ENCODE data around the gene FBXW11.
A peak's percentile ranks its signal among the peaks of the same experiment; 100 is the strongest.

Gene FBXW11

GRCh38 chr5:171989276-171989675 is 17.2 kb downstream of the FBXW11 start:
- DNase-seq (ENCODE audit: low read depth), result peak; percentile 75

GRCh38 chr5:171986772-171987171 is 19.7 kb downstream of the FBXW11 start:
- H3K4me3 ChIP-seq (ENCODE audit: low read depth, low read length), result no peak overlapping the region
- no peak for TF ChIP-seq CTCF (IDR thresholded peaks at IDR 0.05; ENCODE audit: control insufficient read depth, extremely low read depth, insufficient read depth)
- DNase-seq (ENCODE audit: low read depth), result no peak

More at GRCh38 chr5:171989276-171989675, 17.2 kb downstream of the FBXW11 start:
- no peak for TF ChIP-seq CTCF (IDR thresholded peaks at IDR 0.05; ENCODE audit: control insufficient read depth, extremely low read depth, insufficient read depth)
- no peak overlapping the region for H3K4me3 ChIP-seq (ENCODE audit: low read depth, low read length)

DNA sequence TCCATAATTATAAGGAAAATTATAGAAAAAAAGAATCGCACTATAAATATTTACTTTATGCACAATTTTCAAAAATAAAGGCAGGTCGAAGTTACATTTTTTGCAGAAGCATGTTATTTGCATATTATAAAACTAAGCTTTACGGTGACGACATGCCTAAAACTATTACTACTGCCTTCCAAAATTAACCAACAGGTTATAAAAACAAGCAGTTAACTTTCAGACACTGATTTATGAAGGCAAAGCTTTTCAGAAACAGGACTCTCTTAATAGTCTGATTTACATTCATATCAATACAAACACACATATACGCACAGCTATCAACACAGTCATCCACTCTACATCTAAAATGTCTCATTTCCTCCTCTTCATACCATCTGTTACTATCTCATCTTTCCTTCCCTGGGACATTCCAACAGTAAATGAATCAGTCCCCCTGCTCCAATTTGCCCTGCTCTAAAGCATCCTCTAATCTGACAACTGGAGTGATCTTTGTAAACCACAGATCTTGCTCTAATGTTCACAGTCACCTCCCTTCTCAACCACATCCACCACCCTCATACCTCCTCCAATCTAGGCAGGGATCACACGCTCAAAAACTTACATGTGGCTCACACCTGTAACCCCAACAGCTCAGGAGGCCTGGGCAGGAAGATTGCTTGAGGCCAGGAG is 21.6 kb downstream of the FBXW11 start:
- TF ChIP-seq CTCF (IDR thresholded peaks at IDR 0.05; ENCODE audit: control insufficient read depth, extremely low read depth, insufficient read depth), result no peak
- no peak for DNase-seq (ENCODE audit: low read depth)
- H3K4me3 ChIP-seq (ENCODE audit: low read depth, low read length), result no peak overlapping the region

- H3K4me3 ChIP-seq (ENCODE audit: low read depth, low read length), result no peak overlapping the region
- TF ChIP-seq CTCF (IDR thresholded peaks at IDR 0.05; ENCODE audit: control insufficient read depth, extremely low read depth, insufficient read depth), result no peak
- DNase-seq (ENCODE audit: low read depth), result no peak
Measured at GRCh38 chr5:171981847-171982246, 24.6 kb downstream of the FBXW11 start.

- DNase-seq (ENCODE audit: low read depth), result no peak
- no peak for TF ChIP-seq CTCF (IDR thresholded peaks at IDR 0.05; ENCODE audit: control insufficient read depth, extremely low read depth, insufficient read depth)
- no peak overlapping the region for H3K4me3 ChIP-seq (ENCODE audit: low read depth, low read length)
Measured at GRCh38 chr5:171980792-171981191, 25.6 kb downstream of the FBXW11 start.

GRCh38 chr5:171979606-171980005 is 26.8 kb downstream of the FBXW11 start:
- no peak overlapping the region for H3K4me3 ChIP-seq (ENCODE audit: low read depth, low read length)
- no peak for TF ChIP-seq CTCF (IDR thresholded peaks at IDR 0.05; ENCODE audit: control insufficient read depth, extremely low read depth, insufficient read depth)
- DNase-seq (ENCODE audit: low read depth), result no peak

DNA sequence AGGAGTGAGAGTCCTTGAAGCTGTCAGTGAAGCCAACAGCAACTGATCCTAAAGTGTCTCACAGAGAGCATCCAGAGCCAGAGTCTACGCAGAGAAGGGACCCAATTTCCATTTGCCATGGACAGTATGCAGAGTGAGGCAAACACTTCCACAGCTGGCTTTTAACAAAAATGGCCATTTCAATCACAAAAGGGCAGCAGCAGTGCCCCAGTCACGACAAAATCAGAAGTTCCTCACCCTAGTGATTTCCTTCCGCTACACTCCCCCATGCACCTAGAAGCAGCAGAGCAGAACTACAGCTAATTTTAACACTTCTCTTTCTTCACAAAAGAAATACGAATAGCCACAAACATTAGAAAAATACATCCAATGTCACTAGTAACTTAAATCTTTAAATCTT is 27.9 kb downstream of the FBXW11 start:
- H3K4me3 ChIP-seq (ENCODE audit: low read depth, low read length), result no peak overlapping the region
- no peak for DNase-seq (ENCODE audit: low read depth)
- TF ChIP-seq CTCF (IDR thresholded peaks at IDR 0.05; ENCODE audit: control insufficient read depth, extremely low read depth, insufficient read depth), result no peak

Measured in LNCaP clone FGC (cell line).